IPS-18c (cell line): ENCODE data around the gene CCDC3.

Source experiments
- H3K4me3 ChIP-seq: 2 replicates; pipeline ENCODE4 v1.7.0; 2013; ENCODE audit warnings: low read depth, mild to moderate bottlenecking, low read length, moderate library complexity; ENCODE audit not compliant: insufficient read depth
- H3K9me3 ChIP-seq: one replicate; pipeline ENCODE4 v1.6.1; 2013; ENCODE audit warnings: mild to moderate bottlenecking, low read length, moderate library complexity; ENCODE audit not compliant: control insufficient read depth, insufficient read depth

CCDC3 gene

GRCh38 chr10:12847361-12847975, 154.0 kb downstream of the CCDC3 start:
- H3K9me3 ChIP-seq = peaks cover under 1% of the 10 kb centered on the region
- H3K4me3 ChIP-seq = no peak overlapping the region

GRCh38 chr10:12846718-12847117, 154.8 kb downstream of the CCDC3 start:
- H3K4me3 ChIP-seq = no peak overlapping the region

More at GRCh38 chr10:12846718-12847117, 154.8 kb downstream of the CCDC3 start:
- no peaks in the 10 kb centered on the region for H3K9me3 ChIP-seq
